NCI-H1092 (cell line): Measurements from ENCODE around the gene TBX3.

ENCODE experiments used
- DNase-seq: peaks from one replicate; lab custom pipeline; 2025; lab: John Stamatoyannopoulos, UW

TBX3 gene

GRCh38 chr12:114682785-114683708, 928 bp downstream of the TBX3 start:
- no peak for DNase-seq

- no peak for DNase-seq
Observed at GRCh38 chr12:114682106-114682784, 1.7 kb downstream of the TBX3 start.

GRCh38 chr12:114681116-114681871, 2.7 kb downstream of the TBX3 start:
- no peak for DNase-seq

GRCh38 chr12:114680604-114681069, 3.3 kb downstream of the TBX3 start:
- DNase-seq: no peak

- no peak for DNase-seq
Observed at GRCh38 chr12:114679942-114680341, 4.0 kb downstream of the TBX3 start.

GRCh38 chr12:114679452-114679875, 4.5 kb downstream of the TBX3 start:
- DNase-seq: no peak

- DNase-seq: no peak
Observed at GRCh38 chr12:114678718-114679117, 5.3 kb downstream of the TBX3 start.

GRCh38 chr12:114678028-114678427, 5.9 kb downstream of the TBX3 start:
- no peak for DNase-seq

- no peak for DNase-seq
Observed at GRCh38 chr12:114676142-114676741, 7.7 kb downstream of the TBX3 start.

- DNase-seq: no peak
Observed at GRCh38 chr12:114674251-114675047, 9.5 kb downstream of the TBX3 start.

- DNase-seq: no peak
Observed at GRCh38 chr12:114673901-114674250, 10.1 kb downstream of the TBX3 start.

- no peak for DNase-seq
Observed at GRCh38 chr12:114673169-114673833, 10.7 kb downstream of the TBX3 start.

GRCh38 chr12:114672817-114673168, 11.2 kb downstream of the TBX3 start:
- DNase-seq: no peak

- DNase-seq: no peak
Observed at GRCh38 chr12:114671443-114672411, 12.2 kb downstream of the TBX3 start.

GRCh38 chr12:114671066-114671442, 12.9 kb downstream of the TBX3 start:
- no peak for DNase-seq

- DNase-seq: no peak
Observed at GRCh38 chr12:114670291-114670980, 13.5 kb downstream of the TBX3 start.

GRCh38 chr12:114669401-114670290, 14.3 kb downstream of the TBX3 start:
- DNase-seq: no peak

GRCh38 chr12:114668886-114669288, 15.1 kb downstream of the TBX3 start:
- no peak for DNase-seq
